NT2/D1 (cell line): ENCODE measurements around the gene C2CD2L.

ENCODE experiments used
- SUZ12 ChIP-seq: IDR thresholded peaks from 2 replicates; pipeline ENCODE4 v1.6.1; 2011; ENCODE audit not compliant: insufficient read length, insufficient read depth; ENCODE audit errors: extremely low read depth
- YY1 ChIP-seq: IDR thresholded peaks from 2 replicates; pipeline ENCODE4 v1.6.1; 2011; ENCODE audit not compliant: insufficient read length, insufficient read depth
- ZNF274 ChIP-seq: IDR thresholded peaks from 2 replicates; pipeline ENCODE4 v1.6.1; 2011; ENCODE audit warnings: mild to moderate bottlenecking, low read depth, low read length

- no peak for TF ChIP-seq YY1
- TF ChIP-seq ZNF274, result no peak
- TF ChIP-seq SUZ12, result no peak
Measured at GRCh38 chr11:119117004-119117706, 10.0 kb downstream of the C2CD2L start.
